Astrocyte (in vitro differentiated cells and primary cell): ENCODE data around the gene PRKCA. TPM values are rescaled to one million over a fixed set of nuclear protein-coding genes. Genes with fewer than 3 reads are reported as not detected.

Experiments used
- DNase-seq: peaks from one replicate; pipeline ENCODE4 v3.0.0-alpha.2; 2010; ENCODE audit warnings: low read depth
- FAIRE-seq: peaks from 2 replicates; lab custom pipeline; 2011; peaks lifted over from hg19 to GRCh38; lab: Jason Lieb, UNC
- H2AFZ ChIP-seq: 2 replicates; pipeline ENCODE4 v1.6.0; 2012; ENCODE audit warnings: low read depth, low read length, inconsistent platforms
- H3K27ac ChIP-seq: 2 replicates; pipeline ENCODE4 v1.5.1; 2011; ENCODE audit warnings: low read depth, low read length, inconsistent platforms
- H3K27me3 ChIP-seq: 2 replicates; pipeline ENCODE4 v1.6.0; 2011; ENCODE audit warnings: low read length, inconsistent platforms; ENCODE audit not compliant: insufficient read depth
- H3K36me3 ChIP-seq: 2 replicates; pipeline ENCODE4 v1.5.1; 2011; ENCODE audit warnings: low read length, inconsistent platforms; ENCODE audit not compliant: insufficient read depth
- H3K4me1 ChIP-seq: 2 replicates; pipeline ENCODE4 v1.5.1; 2011; ENCODE audit warnings: low read length, inconsistent platforms; ENCODE audit not compliant: insufficient read depth
- H3K4me2 ChIP-seq: 2 replicates; pipeline ENCODE4 v1.6.0; 2012; ENCODE audit warnings: low read length, inconsistent platforms
- H3K4me3 ChIP-seq: 2 replicates; pipeline ENCODE4 v1.5.1; 2011; ENCODE audit warnings: low read depth, mild to moderate bottlenecking, low read length, inconsistent platforms; ENCODE audit not compliant: insufficient read depth
- H3K79me2 ChIP-seq: 2 replicates; pipeline ENCODE4 v1.6.0; 2012; ENCODE audit warnings: mild to moderate bottlenecking, low read length, inconsistent platforms; ENCODE audit not compliant: insufficient read depth
- H3K9ac ChIP-seq: 2 replicates; pipeline ENCODE4 v1.6.0; 2012; ENCODE audit warnings: mild to moderate bottlenecking, low read length, inconsistent platforms
- H3K9me3 ChIP-seq: 2 replicates; pipeline ENCODE4 v1.5.1; 2012; ENCODE audit warnings: low read depth, mild to moderate bottlenecking, low read length, inconsistent platforms; ENCODE audit not compliant: insufficient read depth
- H4K20me1 ChIP-seq: 2 replicates; pipeline ENCODE4 v1.6.0; 2012; ENCODE audit warnings: low read length, inconsistent platforms; ENCODE audit not compliant: insufficient read depth
- H3K27ac Mint-ChIP-seq: one replicate; pipeline ENCODE4 v1.8.0; 2021; ENCODE audit warnings: mild to moderate bottlenecking, mixed read lengths; ENCODE audit not compliant: unreplicated experiment
- H3K27me3 Mint-ChIP-seq: one replicate; pipeline ENCODE4 v1.8.0; 2021; ENCODE audit warnings: low read depth, mixed read lengths; ENCODE audit not compliant: unreplicated experiment
- H3K36me3 Mint-ChIP-seq: one replicate; pipeline ENCODE4 v1.8.0; 2021; ENCODE audit warnings: low read depth, mixed read lengths; ENCODE audit not compliant: unreplicated experiment
- H3K4me1 Mint-ChIP-seq: one replicate; pipeline ENCODE4 v1.8.0; 2021; ENCODE audit warnings: low read depth, mixed read lengths; ENCODE audit not compliant: unreplicated experiment
- H3K4me3 Mint-ChIP-seq: one replicate; pipeline ENCODE4 v1.8.0; 2021; ENCODE audit warnings: mild to moderate bottlenecking, moderate library complexity, mixed read lengths; ENCODE audit not compliant: unreplicated experiment
- H3K9me3 Mint-ChIP-seq: one replicate; pipeline ENCODE4 v1.8.0; 2021; ENCODE audit warnings: mild to moderate bottlenecking, mixed read lengths; ENCODE audit not compliant: unreplicated experiment
- CTCF ChIP-seq: IDR thresholded peaks from 2 replicates; pipeline ENCODE4 v1.5.1; 2011; ENCODE audit warnings: low read depth, mild to moderate bottlenecking, inconsistent platforms, low read length, moderate library complexity; ENCODE audit not compliant: insufficient read depth
- EZH2 ChIP-seq: IDR thresholded peaks from 2 replicates; pipeline ENCODE4 v1.6.1; 2012; ENCODE audit warnings: mild to moderate bottlenecking, low read length, inconsistent platforms; ENCODE audit not compliant: insufficient read depth
- total RNA-seq: library from RNA; stranded (reverse); gene quantifications from 2 replicates; pipeline ENCODE4 v1.2.1, GENCODE V29; 2021

PRKCA gene
- total RNA-seq, 1 donor from 2014 or later: 49.9 TPM

GRCh38 chr17:66737524-66737923, 435.1 kb downstream of the PRKCA start:
- peaks cover 4% of the 10 kb centered on the region for H4K20me1 ChIP-seq
- DNase-seq: peak; percentile 41
- no peak overlapping the region for H2AFZ ChIP-seq
- Mint-ChIP-seq H3K27me3 (no peaks in the 10 kb centered on the region), H3K9me3 (no peaks in the 10 kb centered on the region), H3K4me1 (peaks cover 8% of the 10 kb centered on the region), H3K27ac (no peak overlapping the region), H3K36me3 (peaks cover 11% of the 10 kb centered on the region), H3K4me3 (no peak overlapping the region)
- H3K9me3 ChIP-seq: no peaks in the 10 kb centered on the region
- no peaks in the 10 kb centered on the region for H3K4me1 ChIP-seq
- no peak overlapping the region for H3K9ac ChIP-seq
- no peak for FAIRE-seq
- no peak for TF ChIP-seq EZH2
- no peak for TF ChIP-seq CTCF
- H3K4me3 ChIP-seq: no peak overlapping the region
- no peaks in the 10 kb centered on the region for H3K79me2 ChIP-seq
- H3K36me3 ChIP-seq: peaks cover 12% of the 10 kb centered on the region
- no peaks in the 10 kb centered on the region for H3K27me3 ChIP-seq
- H3K27ac ChIP-seq: no peak overlapping the region
- no peak overlapping the region for H3K4me2 ChIP-seq

- H3K9me3 ChIP-seq: no peaks in the 10 kb centered on the region
- no peaks in the 10 kb centered on the region for H3K79me2 ChIP-seq
- no peaks in the 10 kb centered on the region for H3K4me1 ChIP-seq
- Mint-ChIP-seq H3K4me3 (no peak overlapping the region), H3K9me3 (no peaks in the 10 kb centered on the region), H3K4me1 (peaks cover 6% of the 10 kb centered on the region), H3K27me3 (no peaks in the 10 kb centered on the region), H3K36me3 (peaks cover 10% of the 10 kb centered on the region), H3K27ac (no peak overlapping the region)
- H3K27me3 ChIP-seq: no peaks in the 10 kb centered on the region
- no peak overlapping the region for H3K27ac ChIP-seq
- no peak overlapping the region for H3K9ac ChIP-seq
- no peak for DNase-seq
- no peak overlapping the region for H3K4me2 ChIP-seq
- no peak overlapping the region for H2AFZ ChIP-seq
- TF ChIP-seq EZH2: no peak
- TF ChIP-seq CTCF: no peak
- no peak overlapping the region for H3K4me3 ChIP-seq
- peaks cover 4% of the 10 kb centered on the region for H4K20me1 ChIP-seq
- peaks cover 12% of the 10 kb centered on the region for H3K36me3 ChIP-seq
- no peak for FAIRE-seq
Measured at GRCh38 chr17:66738301-66738700, 435.9 kb downstream of the PRKCA start.

GRCh38 chr17:66739553-66739952, 437.1 kb downstream of the PRKCA start:
- H2AFZ ChIP-seq: no peak overlapping the region
- H3K4me3 ChIP-seq: no peak overlapping the region
- peaks cover 12% of the 10 kb centered on the region for H3K36me3 ChIP-seq
- peaks cover 15% of the 10 kb centered on the region for H3K36me3 Mint-ChIP-seq
- no peak overlapping the region for H3K4me2 ChIP-seq
- H3K27ac Mint-ChIP-seq: no peak overlapping the region
- peaks cover 4% of the 10 kb centered on the region for H4K20me1 ChIP-seq
- FAIRE-seq (no peak), DNase-seq (no peak)
- no peaks in the 10 kb centered on the region for H3K27me3 ChIP-seq
- no peaks in the 10 kb centered on the region for H3K79me2 ChIP-seq
- no peak overlapping the region for H3K4me3 Mint-ChIP-seq
- H3K9me3 ChIP-seq: no peaks in the 10 kb centered on the region
- no peaks in the 10 kb centered on the region for H3K9me3 Mint-ChIP-seq
- H3K4me1 Mint-ChIP-seq: no peaks in the 10 kb centered on the region
- H3K27ac ChIP-seq: no peak overlapping the region
- H3K9ac ChIP-seq: no peak overlapping the region
- H3K27me3 Mint-ChIP-seq: no peaks in the 10 kb centered on the region
- TF ChIP-seq CTCF: no peak
- TF ChIP-seq EZH2: no peak
- no peaks in the 10 kb centered on the region for H3K4me1 ChIP-seq
